ENCODE results near the gene OPN1SW. TPM values are rescaled to one million over a fixed set of nuclear protein-coding genes. Genes with fewer than 3 reads are reported as not detected.

Gene OPN1SW
- total RNA-seq, 3 donors from 2014 or later, result not detected

DNA sequence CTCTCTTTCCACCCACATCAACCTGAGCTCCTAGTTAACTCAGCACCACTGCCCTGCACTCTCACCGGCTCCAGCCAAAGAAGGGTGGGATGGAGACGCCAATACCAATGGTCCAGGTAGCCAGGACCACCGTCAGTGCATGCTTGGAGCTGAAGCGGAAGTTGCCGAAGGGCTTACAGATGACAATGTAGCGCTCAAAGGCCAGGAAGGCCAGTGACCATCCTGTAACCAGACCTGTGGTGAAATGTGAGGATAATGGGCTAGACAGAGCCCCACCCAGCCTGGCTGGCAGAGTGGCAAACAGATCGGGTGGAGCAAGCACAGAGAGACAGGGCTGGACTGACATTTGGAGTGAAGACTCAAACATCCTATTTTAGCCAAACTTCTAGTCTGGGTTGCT, 673 bp downstream of the OPN1SW start:
- TF ChIP-seq, protein P1, sequence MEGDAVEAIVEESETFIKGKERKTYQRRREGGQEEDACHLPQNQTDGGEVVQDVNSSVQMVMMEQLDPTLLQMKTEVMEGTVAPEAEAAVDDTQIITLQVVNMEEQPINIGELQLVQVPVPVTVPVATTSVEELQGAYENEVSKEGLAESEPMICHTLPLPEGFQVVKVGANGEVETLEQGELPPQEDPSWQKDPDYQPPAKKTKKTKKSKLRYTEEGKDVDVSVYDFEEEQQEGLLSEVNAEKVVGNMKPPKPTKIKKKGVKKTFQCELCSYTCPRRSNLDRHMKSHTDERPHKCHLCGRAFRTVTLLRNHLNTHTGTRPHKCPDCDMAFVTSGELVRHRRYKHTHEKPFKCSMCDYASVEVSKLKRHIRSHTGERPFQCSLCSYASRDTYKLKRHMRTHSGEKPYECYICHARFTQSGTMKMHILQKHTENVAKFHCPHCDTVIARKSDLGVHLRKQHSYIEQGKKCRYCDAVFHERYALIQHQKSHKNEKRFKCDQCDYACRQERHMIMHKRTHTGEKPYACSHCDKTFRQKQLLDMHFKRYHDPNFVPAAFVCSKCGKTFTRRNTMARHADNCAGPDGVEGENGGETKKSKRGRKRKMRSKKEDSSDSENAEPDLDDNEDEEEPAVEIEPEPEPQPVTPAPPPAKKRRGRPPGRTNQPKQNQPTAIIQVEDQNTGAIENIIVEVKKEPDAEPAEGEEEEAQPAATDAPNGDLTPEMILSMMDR (IDR thresholded peaks at IDR 0.05), result no peak
- TF ChIP-seq POLR2A (IDR thresholded peaks at IDR 0.05) (no peak), POLR2AphosphoS5 (IDR thresholded peaks at IDR 0.05) (no peak)
- Histone ChIP-seq H3K4me1 (no peaks in the 10 kb centered on the region), H3K27ac (no peak overlapping the region)

DNA sequence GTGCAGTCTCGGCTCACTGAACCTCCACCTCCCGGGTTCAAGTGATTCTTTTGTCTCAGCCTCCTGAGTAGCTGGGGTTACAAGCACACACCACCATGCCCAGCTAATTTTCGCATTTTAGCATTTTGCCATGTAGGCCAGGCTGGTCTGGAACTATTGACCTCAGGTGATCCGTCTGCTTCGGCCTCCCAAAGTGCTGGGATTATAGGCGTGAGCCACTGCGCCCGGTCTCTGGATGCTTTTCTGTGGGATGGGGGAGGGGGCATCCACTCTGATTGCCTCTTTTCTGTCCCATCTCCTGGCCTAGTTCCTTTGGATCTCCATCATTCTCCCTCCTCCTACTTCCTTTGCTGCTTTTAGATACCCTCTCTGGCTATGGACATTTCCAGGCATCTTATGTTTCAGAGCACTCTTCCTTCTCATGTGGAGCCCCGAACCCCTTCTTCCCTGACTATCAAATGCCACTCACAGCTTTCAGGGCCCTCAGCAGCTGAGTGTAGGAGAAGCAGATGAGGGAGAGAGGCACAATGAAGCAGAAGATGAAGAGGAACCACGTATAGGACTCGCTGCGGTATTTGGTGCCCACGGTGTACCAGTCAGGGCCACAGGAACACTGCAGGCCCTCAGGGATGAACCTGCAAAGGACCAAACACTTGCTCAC, 1.4 kb downstream of the OPN1SW start:
- Histone ChIP-seq H3K36me3 (no peaks in the 10 kb centered on the region), H3K4me3 (no peak overlapping the region), H3K27me3 (no peaks in the 10 kb centered on the region), H3K4me1 (no peaks in the 10 kb centered on the region), H3K9me3 (peaks cover 0 to 9% of the 10 kb centered on the region in 2 donors), H3K27ac (no peak overlapping the region)
- no peak for DNase-seq (ENCODE audit: low spot score in 2 of 2)
- intact Hi-C loops (cut with DNase I; ENCODE audit: low total_unique reads), result no loop called here
- TF ChIP-seq POLR2A (IDR thresholded peaks at IDR 0.05) (no peak), POLR2AphosphoS5 (IDR thresholded peaks at IDR 0.05) (no peak)
- TF ChIP-seq, protein P1 (IDR thresholded peaks at IDR 0.05), result no peak

More for the DNA sequence above, 673 bp downstream of the OPN1SW start:
- Histone ChIP-seq H3K27me3 (no peaks in the 10 kb centered on the region), H3K36me3 (no peaks in the 10 kb centered on the region), H3K9me3 (peaks cover 0 to 9% of the 10 kb centered on the region in 2 donors), H3K4me3 (no peak overlapping the region)
- intact Hi-C loops (cut with DNase I; ENCODE audit: low total_unique reads), result no loop called here
- no peak for DNase-seq (ENCODE audit: low spot score in 2 of 2)

DNA sequence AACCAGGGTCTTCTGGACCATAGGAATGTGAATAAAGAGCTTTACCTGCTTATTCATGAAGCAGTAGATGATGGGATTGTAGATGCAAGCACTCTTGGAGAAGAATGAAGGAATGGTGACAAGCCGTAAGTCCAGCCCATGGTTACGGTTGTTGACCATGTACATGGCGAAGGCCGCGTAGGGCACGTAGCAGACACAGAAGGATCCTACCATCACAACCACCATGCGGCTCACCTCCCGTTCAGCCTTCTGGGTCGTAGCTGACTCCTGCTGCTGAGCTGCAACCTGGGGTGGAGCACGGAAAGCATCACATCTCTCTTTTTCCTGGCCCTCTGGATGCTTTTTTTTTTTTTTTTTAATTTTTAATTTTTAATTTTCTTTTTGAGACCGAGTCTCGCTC, 2.0 kb downstream of the OPN1SW start:
- H3K27ac ChIP-seq, result no peak overlapping the region
- no peaks in the 10 kb centered on the region for H3K27me3 ChIP-seq
- H3K4me3 ChIP-seq, result no peak overlapping the region
- H3K9me3 ChIP-seq, result peaks cover 0 to 9% of the 10 kb centered on the region in 2 donors
- DNase-seq (ENCODE audit: low spot score in 2 of 2), result no peak
- TF ChIP-seq POLR2A (IDR thresholded peaks at IDR 0.05), result no peak
- TF ChIP-seq, protein P1 (IDR thresholded peaks at IDR 0.05), result no peak
- no peaks in the 10 kb centered on the region for H3K4me1 ChIP-seq
- intact Hi-C loops (cut with DNase I; ENCODE audit: low total_unique reads), result no loop called here
- no peaks in the 10 kb centered on the region for H3K36me3 ChIP-seq

DNA sequence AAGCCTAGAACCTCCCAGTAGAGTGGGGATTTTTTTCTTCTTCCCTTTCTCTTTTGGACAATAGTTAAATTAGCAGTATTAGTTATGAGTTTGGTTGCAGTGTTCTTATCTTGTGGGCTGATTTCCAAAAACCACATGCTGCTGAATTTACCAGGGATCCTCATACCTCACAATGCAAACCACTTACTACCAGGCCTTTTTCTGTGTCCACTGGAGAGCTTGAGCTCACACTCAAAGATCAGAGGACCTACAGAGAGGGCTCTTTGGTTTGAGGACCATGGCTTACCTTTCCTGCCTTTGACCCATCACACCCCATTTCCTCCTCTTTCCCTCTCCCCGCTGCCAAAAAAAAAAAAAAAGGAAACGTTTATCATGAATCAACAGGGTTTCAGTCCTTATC, 5.4 kb downstream of the OPN1SW start:
- DNase-seq (ENCODE audit: low spot score in 2 of 2), result no peak
- Histone ChIP-seq H3K27me3 (no peaks in the 10 kb centered on the region), H3K27ac (no peak overlapping the region), H3K36me3 (no peaks in the 10 kb centered on the region), H3K4me1 (no peaks in the 10 kb centered on the region), H3K9me3 (no peaks in the 10 kb centered on the region), H3K4me3 (no peak overlapping the region)
- TF ChIP-seq POLR2AphosphoS5 (IDR thresholded peaks at IDR 0.05) (no peak), POLR2A (IDR thresholded peaks at IDR 0.05) (no peak)
- TF ChIP-seq, protein P1 (IDR thresholded peaks at IDR 0.05), result no peak
- intact Hi-C loops (cut with DNase I; ENCODE audit: low total_unique reads), result no loop called here

- no peak overlapping the region for H3K27ac ChIP-seq
- no peak overlapping the region for H3K4me3 ChIP-seq
- intact Hi-C loops (cut with DNase I; ENCODE audit: low total_unique reads), result no loop called here
Observed at GRCh38 chr7:128767475-128768110, 8.0 kb downstream of the OPN1SW start.

More at GRCh38 chr7:128767475-128768110, 8.0 kb downstream of the OPN1SW start:
- H3K27me3 ChIP-seq, result no peaks in the 10 kb centered on the region
- no peak for DNase-seq (ENCODE audit: low spot score in 2 of 2)
- no peaks in the 10 kb centered on the region for H3K36me3 ChIP-seq
- H3K4me1 ChIP-seq, result no peaks in the 10 kb centered on the region
- no peaks in the 10 kb centered on the region for H3K9me3 ChIP-seq
- TF ChIP-seq POLR2A (IDR thresholded peaks at IDR 0.05), result no peak
- TF ChIP-seq, protein P1 (IDR thresholded peaks at IDR 0.05), result no peak
- no peak for TF ChIP-seq POLR2AphosphoS5 (IDR thresholded peaks at IDR 0.05)

All from breast epithelium (tissue), 4 donors.